HepG2 (cell line): ENCODE measurements around the gene PTGES3. TPM values are rescaled to one million over a fixed set of nuclear protein-coding genes. Genes with fewer than 3 reads are reported as not detected.

Experiments used
- ATAC-seq: fragments of 200-7000 bp; cut with Tn5 transposase; 3 replicates; pipeline ENCODE4 v1.9.1; 2020; ENCODE audit warnings: mild to moderate bottlenecking, moderate library complexity
- BruUV-seq: library from RNA; stranded (reverse); fragments of 400-500 nt; replicated peaks from 2 replicates; lab custom pipeline; 2021; lab: Mats Ljungman, UMichigan
- CTCF ChIA-PET: fragments of 300-600 bp; formaldehyde crosslinking; extraction: SDS; loops from one replicate; lab custom pipeline; 2021; ENCODE audit warnings: low total read pairs, inconsistent platforms, low intra/inter-chr PET ratio; lab: Yijun Ruan, JAX
- POLR2A ChIA-PET: fragments of 350-600 bp; sonication (Branson Sonifier 250); formaldehyde crosslinking; loops from one replicate; lab custom pipeline; 2020; ENCODE audit warnings: antibody characterized with exemption, inconsistent platforms; lab: Yijun Ruan, JAX
- DNase-seq: peaks from one replicate; pipeline ENCODE4 v3.0.0-alpha.2; 2015; ENCODE audit warnings: low spot score
- FAIRE-seq: peaks from 3 replicates; lab custom pipeline; 2011; peaks lifted over from hg19 to GRCh38; lab: Jason Lieb, UNC
- H2AFZ ChIP-seq: one replicate; pipeline ENCODE4 v1.6.1; 2011; ENCODE audit warnings: low read length, inconsistent platforms
- H3K27ac ChIP-seq: fragments of 300-600 bp; 3 replicates; pipeline ENCODE4 v1.8.0; 2011; ENCODE audit warnings: mixed run types, mild to moderate bottlenecking, mixed read lengths, low read length, inconsistent platforms; ENCODE audit not compliant: insufficient read depth; ENCODE audit errors: extremely low read length
- H3K27me3 ChIP-seq, 2 experiments: fragments of 200-600 bp in 1 of 2; 2 replicates in 1 of 2; 3 replicates in 1 of 2; pipeline versions ENCODE4 v1.6.0 to v1.8.0; 2011; ENCODE audit warnings: low read length in 2 of 2, mild to moderate bottlenecking in 2 of 2, moderate library complexity in 2 of 2, inconsistent platforms in 1 of 2; ENCODE audit not compliant: insufficient read depth in 2 of 2, control insufficient read depth in 1 of 2
- H3K36me3 ChIP-seq, 2 experiments: fragments of 200-600 bp in 1 of 2; replicated peaks in 1 of 2; 2 replicates in 1 of 2; 3 replicates in 1 of 2; pipeline versions ENCODE4 v1.5.1 to v1.8.0; 2011; ENCODE audit warnings: low read length in 2 of 2, inconsistent platforms in 1 of 2; ENCODE audit not compliant: insufficient read depth in 2 of 2, control insufficient read depth in 1 of 2
- H3K4me1 ChIP-seq: 2 replicates; pipeline ENCODE4 v1.5.1; 2012; ENCODE audit warnings: low read length, inconsistent platforms; ENCODE audit not compliant: insufficient read depth
- H3K4me2 ChIP-seq: 2 replicates; pipeline ENCODE4 v1.6.0; 2011; ENCODE audit warnings: low read depth, low read length, inconsistent platforms
- H3K4me3 ChIP-seq, 3 experiments: fragments of 200-600 bp in 1 of 3; sonication (generic), shearing (Covaris generic) in 1 of 3; replicated peaks in 1 of 3; 2 replicates each; pipeline ENCODE4 v1.5.1; 2011 to 2016; ENCODE audit warnings: low read length in 3 of 3, inconsistent platforms in 2 of 3, low read depth in 2 of 3, mild to moderate bottlenecking in 2 of 3, control low read depth in 1 of 3, mixed read lengths in 1 of 3; ENCODE audit not compliant: insufficient read depth in 1 of 3
- H3K79me2 ChIP-seq: one replicate; pipeline ENCODE4 v1.6.1; 2011; ENCODE audit warnings: low read length, inconsistent platforms; ENCODE audit not compliant: insufficient read depth
- H3K9ac ChIP-seq: 2 replicates; pipeline ENCODE4 v1.6.0; 2011; ENCODE audit warnings: mild to moderate bottlenecking, low read depth, low read length, inconsistent platforms; ENCODE audit not compliant: insufficient read depth
- H3K9me3 ChIP-seq: 2 replicates; pipeline ENCODE4 v1.5.1; 2012; ENCODE audit warnings: mild to moderate bottlenecking, low read length
- H4K20me1 ChIP-seq: 2 replicates; pipeline ENCODE4 v1.6.0; 2011; ENCODE audit warnings: inconsistent platforms, mild to moderate bottlenecking, low read length, moderate library complexity; ENCODE audit not compliant: insufficient read depth
- ATM ChIP-seq: fragments of 450-650 bp; IDR thresholded peaks from 2 replicates; pipeline ENCODE4 v1.7.1; 2017; ENCODE audit warnings: mild to moderate bottlenecking, borderline replicate concordance
- FOXP4 ChIP-seq: sonication (generic); formaldehyde crosslinking; IDR thresholded peaks from 2 replicates; pipeline ENCODE4 v1.4.0; 2020; ENCODE audit warnings: missing genetic modification reagents
- HNRNPK ChIP-seq: fragments of 200-400 bp; formaldehyde crosslinking; IDR thresholded peaks from 2 replicates; pipeline ENCODE4 v1.6.1; 2018; ENCODE audit warnings: low read length, low read depth, moderate library complexity, mild to moderate bottlenecking; ENCODE audit not compliant: poor library complexity, severe bottlenecking
- RORA ChIP-seq: sonication (generic); formaldehyde crosslinking; IDR thresholded peaks from 2 replicates; pipeline ENCODE4 v1.5.0; 2020; ENCODE audit warnings: mild to moderate bottlenecking, missing genetic modification reagents, moderate library complexity
- ZNF574 ChIP-seq: sonication (generic); formaldehyde crosslinking; IDR thresholded peaks from 2 replicates; pipeline ENCODE4 v1.4.0; 2020; ENCODE audit warnings: missing genetic modification reagents
- WGBS: methylation state at CpG from one replicate; pipeline ENCODE4 v1.1.6; 2017; ENCODE audit warnings: low lambda C conversion rate; 5-methylcytosine and 5-hydroxymethylcytosine counted together
- in situ Hi-C: cut with HindIII; loops from 2 replicates; pipeline ENCODE4 v1.10.0; 2017; ENCODE audit warnings: low pct_unique_long_range_greater_than_20kb; ENCODE audit not compliant: extremely low pct_ligation_motif_present
- intact Hi-C: fragments of 100-400 bp; cut with micrococcal nuclease; formaldehyde crosslinking; loops from one replicate; pipeline ENCODE4 v1.10.0; 2022; ENCODE audit not compliant: unreplicated experiment
- polyA plus RNA-seq, 8 experiments: library from polyadenylated mRNA; depleted of rRNA in 3 of 8; stranded (reverse) in 7 of 8; unstranded in 1 of 8; fragments of >200 nt; fragmentation: Illumina TruSeq in 4 of 8; extraction: Trizol in 4 of 8; gene quantifications; 2 replicates each; pipeline versions ENCODE4 v1.2.1 to v1.2.3, GENCODE V29; 2011 to 2016; ENCODE audit warnings: low read depth in 4 of 8, missing spikeins in 1 of 8, mixed read lengths in 1 of 8; ENCODE audit not compliant: insufficient read depth in 1 of 8
- total RNA-seq, 5 experiments: library from RNA; depleted of rRNA; stranded (reverse); fragments of >200 nt; fragmentation: Illumina TruSeq; extraction: Trizol; gene quantifications; 2 replicates each; pipeline ENCODE4 v1.2.3, GENCODE V29; 2016; ENCODE audit warnings: low read depth in 1 of 5

Gene PTGES3
- total and polyA plus RNA-seq, 2 of the 13 experiments (the other 11 are each of a cell fraction or from before 2014, with no cell fraction given) = 54.4 to 159 TPM

GRCh38 chr12:56658921-56659320 lies 29.2 kb downstream of the PTGES3 start:
- Histone ChIP-seq H3K79me2 (no peaks in the 10 kb centered on the region), H3K4me2 (no peak overlapping the region), H3K9ac (no peak overlapping the region), H3K9me3 (no peaks in the 10 kb centered on the region), H2AFZ (no peak overlapping the region)
- 94% methylated on average over 1 of the region's 1 CpG for WGBS
- in situ Hi-C loops (no loop called here), intact Hi-C loops (no loop called here)
- POLR2A ChIA-PET = no interaction called here
- no TSS peak for BruUV-seq
- TF ChIP-seq FOXP4 (CRISPR knock-in tag) = no peak
- no peak for TF ChIP-seq ZNF574
- no peak for TF ChIP-seq RORA
- no peak for TF ChIP-seq ATM
- no peak for TF ChIP-seq HNRNPK
- TF ChIP-seq, all 625 proteins: peak for 0
- Histone ChIP-seq H3K27ac (no peak overlapping the region), H3K27me3 (no peaks in the 10 kb centered on the region), H3K36me3 (0 out of 5 replicates have a peak, but pooled peaks cover 0 to 5% of the 10 kb centered on the region in 2 experiments), H4K20me1 (no peaks in the 10 kb centered on the region), H3K4me3 (no peak overlapping the region), H3K4me1 (no peaks in the 10 kb centered on the region)
- CTCF ChIA-PET = no interaction called here
- DNase-seq (no peak), FAIRE-seq (no peak), ATAC-seq (peak; percentile 19; the same call in 1 of the 3 replicates)
